Subcutaneous adipose tissue (tissue), 4 donors: ENCODE measurements around the gene MGLL. TPM values are rescaled to one million over a fixed set of nuclear protein-coding genes. Genes with fewer than 3 reads are reported as not detected.

Experiments
- total RNA-seq, 4 donors: library from RNA; depleted of rRNA; stranded (reverse); fragments of >200 nt; gene quantifications; one replicate each; pipeline ENCODE4 v1.1.0, GENCODE V29; 2016
- TF ChIP-seq, protein P1 (sequence below): fragments of 450-650 bp; IDR thresholded peaks from one replicate; pipeline ENCODE4 v1.5.1; 2016; ENCODE audit warnings: low read depth, mild to moderate bottlenecking, control low read depth, antibody characterized with exemption, moderate library complexity

Gene MGLL
- total RNA-seq, 4 donors from 2014 or later, result 83.9 to 292 (median 110) TPM

GRCh38 chr3:127811717-127812116 is 10.6 kb downstream of the MGLL start:
- TF ChIP-seq, protein P1, sequence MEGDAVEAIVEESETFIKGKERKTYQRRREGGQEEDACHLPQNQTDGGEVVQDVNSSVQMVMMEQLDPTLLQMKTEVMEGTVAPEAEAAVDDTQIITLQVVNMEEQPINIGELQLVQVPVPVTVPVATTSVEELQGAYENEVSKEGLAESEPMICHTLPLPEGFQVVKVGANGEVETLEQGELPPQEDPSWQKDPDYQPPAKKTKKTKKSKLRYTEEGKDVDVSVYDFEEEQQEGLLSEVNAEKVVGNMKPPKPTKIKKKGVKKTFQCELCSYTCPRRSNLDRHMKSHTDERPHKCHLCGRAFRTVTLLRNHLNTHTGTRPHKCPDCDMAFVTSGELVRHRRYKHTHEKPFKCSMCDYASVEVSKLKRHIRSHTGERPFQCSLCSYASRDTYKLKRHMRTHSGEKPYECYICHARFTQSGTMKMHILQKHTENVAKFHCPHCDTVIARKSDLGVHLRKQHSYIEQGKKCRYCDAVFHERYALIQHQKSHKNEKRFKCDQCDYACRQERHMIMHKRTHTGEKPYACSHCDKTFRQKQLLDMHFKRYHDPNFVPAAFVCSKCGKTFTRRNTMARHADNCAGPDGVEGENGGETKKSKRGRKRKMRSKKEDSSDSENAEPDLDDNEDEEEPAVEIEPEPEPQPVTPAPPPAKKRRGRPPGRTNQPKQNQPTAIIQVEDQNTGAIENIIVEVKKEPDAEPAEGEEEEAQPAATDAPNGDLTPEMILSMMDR, result no peak

- TF ChIP-seq, protein P1, result no peak
Observed at GRCh38 chr3:127809611-127810010, 12.7 kb downstream of the MGLL start.

DNA sequence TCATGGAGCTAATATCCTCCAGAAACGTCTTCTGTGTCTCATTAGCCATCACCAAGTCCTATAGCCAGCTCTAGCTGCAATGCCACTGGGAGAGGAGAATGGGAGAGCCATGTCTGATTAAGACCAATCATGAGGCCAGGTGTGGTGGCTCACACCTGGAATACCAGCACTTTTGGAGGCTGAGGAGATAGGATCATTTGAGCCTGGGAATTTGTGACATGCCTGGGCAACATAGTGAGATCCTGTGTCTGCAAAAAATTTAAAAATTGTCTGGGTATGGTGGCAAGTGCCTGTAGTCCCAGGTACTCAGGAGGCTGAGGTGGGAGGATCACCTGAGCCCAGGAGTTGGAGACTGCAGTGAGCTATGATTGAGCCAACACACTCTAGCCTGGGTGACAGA is 13.1 kb downstream of the MGLL start:
- TF ChIP-seq, protein P1, result no peak

GRCh38 chr3:127808197-127808596 is 14.1 kb downstream of the MGLL start:
- TF ChIP-seq, protein P1, result no peak

- TF ChIP-seq, protein P1, result no peak
Observed at GRCh38 chr3:127805026-127805753, 17.1 kb downstream of the MGLL start.

DNA sequence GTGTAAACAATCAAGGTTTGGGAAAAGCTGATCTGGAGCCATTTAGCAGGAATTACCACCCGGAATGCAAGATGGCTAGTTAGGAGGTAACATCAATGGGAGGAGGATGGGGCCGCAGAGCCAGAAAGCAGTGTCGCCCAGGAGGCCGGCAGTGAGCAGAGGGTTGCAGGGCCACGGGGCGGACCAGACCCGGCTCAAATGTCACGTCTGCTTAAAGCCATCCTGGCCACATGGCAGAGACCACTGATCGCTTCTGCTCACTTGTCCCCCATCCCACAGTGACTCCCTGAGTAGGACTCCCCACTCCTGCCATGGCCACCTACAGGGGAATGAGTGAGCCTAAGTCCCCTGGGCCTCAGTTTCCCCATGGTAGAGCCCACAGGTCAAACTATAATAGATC is 18.2 kb downstream of the MGLL start:
- TF ChIP-seq, protein P1, result no peak

GRCh38 chr3:127803619-127804018 is 18.7 kb downstream of the MGLL start:
- TF ChIP-seq, protein P1, result no peak
